ENCODE results near the gene UBXN6. TPM values are rescaled to one million over a fixed set of nuclear protein-coding genes. Genes with fewer than 3 reads are reported as not detected.

The UBXN6 gene
- total RNA-seq, 4 donors from 2014 or later, result 40.7 to 72.9 (median 50.8) TPM

DNA sequence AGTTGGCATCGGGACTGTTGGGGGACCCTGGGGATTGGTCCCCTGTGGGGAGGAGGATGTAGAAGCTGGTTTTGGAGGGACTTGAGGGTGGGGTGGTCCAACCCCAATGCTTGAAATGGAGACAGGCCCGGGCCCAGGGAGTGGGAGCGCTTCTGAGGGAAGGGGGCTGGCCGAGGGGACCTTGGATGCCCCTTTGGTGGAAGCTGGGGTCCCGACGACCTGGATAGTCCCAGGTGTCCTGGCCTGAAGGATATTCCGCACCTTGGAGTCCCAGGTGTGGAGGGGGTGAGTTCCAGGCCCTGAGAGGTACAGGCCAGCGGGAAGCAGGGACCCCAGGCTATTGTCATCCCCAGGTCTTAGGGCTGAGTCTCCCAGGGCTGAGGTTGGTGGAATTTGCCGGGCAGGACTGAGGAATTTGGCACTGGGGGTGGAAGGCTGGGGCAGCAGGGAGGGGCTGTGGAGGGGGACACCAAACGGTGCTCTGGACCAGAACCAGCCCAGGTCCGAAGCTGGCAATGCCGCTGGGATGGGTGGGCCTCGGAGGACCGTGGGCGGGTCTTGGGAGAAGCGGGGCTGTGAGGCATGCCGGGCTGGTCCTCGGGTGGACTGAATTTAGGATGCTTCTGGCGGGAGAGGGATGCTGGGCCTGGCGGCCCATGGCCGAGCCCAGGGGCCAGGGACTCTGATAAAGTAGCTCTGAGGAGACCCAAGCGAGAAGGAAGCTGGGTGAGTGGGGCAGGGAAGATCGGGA is 16.3 kb upstream of the UBXN6 start:
- H3K27ac ChIP-seq, result peak overlapping the region in 1 of 4 donors; percentile 17
- intact Hi-C loops (cut with DNase I), result no loop called here
- no peak for DNase-seq
- 22 to 41% methylated on average over 15 to 16 of the region's 23 CpGs for WGBS, 2 donors
- peaks cover 23 to 37% (median 25%) of the 10 kb centered on the region in 3 donors for H3K4me1 ChIP-seq
- H3K27me3 ChIP-seq, result no peaks in the 10 kb centered on the region
- TF ChIP-seq POLR2A (IDR thresholded peaks at IDR 0.05), result no peak
- TF ChIP-seq, protein P1, sequence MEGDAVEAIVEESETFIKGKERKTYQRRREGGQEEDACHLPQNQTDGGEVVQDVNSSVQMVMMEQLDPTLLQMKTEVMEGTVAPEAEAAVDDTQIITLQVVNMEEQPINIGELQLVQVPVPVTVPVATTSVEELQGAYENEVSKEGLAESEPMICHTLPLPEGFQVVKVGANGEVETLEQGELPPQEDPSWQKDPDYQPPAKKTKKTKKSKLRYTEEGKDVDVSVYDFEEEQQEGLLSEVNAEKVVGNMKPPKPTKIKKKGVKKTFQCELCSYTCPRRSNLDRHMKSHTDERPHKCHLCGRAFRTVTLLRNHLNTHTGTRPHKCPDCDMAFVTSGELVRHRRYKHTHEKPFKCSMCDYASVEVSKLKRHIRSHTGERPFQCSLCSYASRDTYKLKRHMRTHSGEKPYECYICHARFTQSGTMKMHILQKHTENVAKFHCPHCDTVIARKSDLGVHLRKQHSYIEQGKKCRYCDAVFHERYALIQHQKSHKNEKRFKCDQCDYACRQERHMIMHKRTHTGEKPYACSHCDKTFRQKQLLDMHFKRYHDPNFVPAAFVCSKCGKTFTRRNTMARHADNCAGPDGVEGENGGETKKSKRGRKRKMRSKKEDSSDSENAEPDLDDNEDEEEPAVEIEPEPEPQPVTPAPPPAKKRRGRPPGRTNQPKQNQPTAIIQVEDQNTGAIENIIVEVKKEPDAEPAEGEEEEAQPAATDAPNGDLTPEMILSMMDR (IDR thresholded peaks at IDR 0.05), result no peak
- H3K9me3 ChIP-seq, result no peaks in the 10 kb centered on the region
- peaks cover 14 to 40% (median 15%) of the 10 kb centered on the region in 3 donors for H3K36me3 ChIP-seq
- H3K4me3 ChIP-seq, result peak overlapping the region in 3 of 4 donors; percentile 1 to 93 (median 88)

DNA sequence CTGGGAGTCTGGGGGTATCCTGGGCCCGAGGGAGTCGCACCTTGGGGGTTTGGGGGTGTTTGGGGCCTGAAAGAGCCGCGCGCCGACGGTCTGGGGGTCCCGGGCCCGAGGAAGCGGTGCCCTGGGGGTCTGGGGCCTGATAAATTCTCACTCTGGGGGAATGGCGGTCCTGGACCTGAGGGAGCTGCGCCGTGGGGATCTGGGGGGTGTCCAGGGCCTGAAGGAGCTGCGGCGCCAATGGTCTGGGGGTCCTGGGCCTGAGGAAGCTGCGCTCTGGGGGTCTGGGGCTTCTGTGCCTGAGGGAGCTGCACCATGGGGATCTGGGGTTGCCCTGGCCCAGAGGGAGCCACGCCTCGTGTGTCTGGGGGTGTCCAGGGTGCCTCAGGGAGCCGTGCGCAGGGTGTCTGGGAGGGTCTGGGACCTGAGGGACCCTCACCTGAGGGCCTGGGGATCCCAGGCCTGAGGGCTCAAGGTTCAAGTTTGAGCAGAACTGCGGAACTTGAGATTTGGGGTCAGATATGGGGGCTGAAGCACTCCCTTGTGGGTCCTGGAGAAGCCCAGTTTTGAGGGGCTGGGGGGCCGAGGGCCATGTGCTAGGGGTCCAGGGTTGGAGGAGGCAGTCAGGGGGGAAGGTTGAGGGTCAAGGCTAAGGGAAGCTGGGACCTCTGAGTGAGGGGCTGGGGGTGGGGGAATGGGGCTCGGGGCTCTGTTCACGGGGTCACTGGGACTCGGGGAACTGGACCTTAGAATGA is 15.6 kb upstream of the UBXN6 start:
- no peak for DNase-seq
- intact Hi-C loops (cut with DNase I), result no loop called here
- Histone ChIP-seq H3K27me3 (no peaks in the 10 kb centered on the region), H3K9me3 (no peaks in the 10 kb centered on the region), H3K36me3 (peaks cover 10 to 32% (median 15%) of the 10 kb centered on the region in 3 donors), H3K27ac (peak overlapping the region in 3 of 4 donors; percentile 76 to 93 (median 84)), H3K4me1 (peaks cover 23 to 37% (median 25%) of the 10 kb centered on the region in 3 donors), H3K4me3 (peak overlapping the region; percentile 64 to 93 (median 89))
- 20 to 52% methylated on average over 1 to 4 of the region's 25 CpGs for WGBS, 2 donors
- no peak for TF ChIP-seq POLR2A (IDR thresholded peaks at IDR 0.05)
- TF ChIP-seq, protein P1 (IDR thresholded peaks at IDR 0.05), result no peak

DNA sequence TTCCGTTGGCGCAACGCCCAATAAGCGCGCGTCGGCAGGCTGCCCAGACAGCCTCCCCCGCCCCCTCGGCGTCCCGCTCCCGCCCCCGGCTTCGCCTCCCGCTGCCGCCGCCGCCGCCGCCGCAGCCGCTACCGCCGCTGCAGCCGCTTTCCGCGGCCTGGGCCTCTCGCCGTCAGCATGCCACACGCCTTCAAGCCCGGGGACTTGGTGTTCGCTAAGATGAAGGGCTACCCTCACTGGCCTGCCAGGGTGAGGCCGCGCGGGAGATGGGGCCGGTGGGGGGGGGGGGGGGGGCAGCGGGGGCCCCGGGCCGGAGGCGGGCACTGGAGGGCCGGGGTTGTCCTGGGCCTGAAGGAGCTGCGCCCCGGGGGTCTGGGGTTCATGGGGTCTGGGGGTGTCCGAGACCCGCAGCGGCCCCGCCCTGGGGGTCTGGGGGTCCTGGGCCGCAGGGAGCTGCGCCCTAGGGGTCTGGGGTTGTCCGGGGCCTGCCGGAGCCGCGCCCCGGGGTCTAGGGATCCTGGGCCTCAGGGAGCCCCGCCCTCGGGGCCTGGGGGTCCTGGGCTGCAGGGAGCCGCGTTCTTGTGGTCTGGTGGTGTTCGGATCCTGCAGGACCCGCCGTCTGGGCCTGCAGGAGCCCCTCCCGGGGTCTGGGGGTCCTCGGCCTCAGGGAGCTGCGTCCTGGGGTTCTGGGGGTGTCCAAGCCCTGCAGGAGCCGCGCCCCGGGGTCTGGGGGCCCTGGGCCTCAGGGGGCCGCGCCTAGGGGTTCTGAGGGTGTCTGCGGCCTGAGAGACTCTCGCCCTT is 14.8 kb upstream of the UBXN6 start, which contains the start of gene HDGFL2:
HDGFL2 (plus strand) TSS at position 124 of the 801 bp plus-strand sequence; CDS start at position 178, 54 bp downstream.
- no peak for DNase-seq

DNA sequence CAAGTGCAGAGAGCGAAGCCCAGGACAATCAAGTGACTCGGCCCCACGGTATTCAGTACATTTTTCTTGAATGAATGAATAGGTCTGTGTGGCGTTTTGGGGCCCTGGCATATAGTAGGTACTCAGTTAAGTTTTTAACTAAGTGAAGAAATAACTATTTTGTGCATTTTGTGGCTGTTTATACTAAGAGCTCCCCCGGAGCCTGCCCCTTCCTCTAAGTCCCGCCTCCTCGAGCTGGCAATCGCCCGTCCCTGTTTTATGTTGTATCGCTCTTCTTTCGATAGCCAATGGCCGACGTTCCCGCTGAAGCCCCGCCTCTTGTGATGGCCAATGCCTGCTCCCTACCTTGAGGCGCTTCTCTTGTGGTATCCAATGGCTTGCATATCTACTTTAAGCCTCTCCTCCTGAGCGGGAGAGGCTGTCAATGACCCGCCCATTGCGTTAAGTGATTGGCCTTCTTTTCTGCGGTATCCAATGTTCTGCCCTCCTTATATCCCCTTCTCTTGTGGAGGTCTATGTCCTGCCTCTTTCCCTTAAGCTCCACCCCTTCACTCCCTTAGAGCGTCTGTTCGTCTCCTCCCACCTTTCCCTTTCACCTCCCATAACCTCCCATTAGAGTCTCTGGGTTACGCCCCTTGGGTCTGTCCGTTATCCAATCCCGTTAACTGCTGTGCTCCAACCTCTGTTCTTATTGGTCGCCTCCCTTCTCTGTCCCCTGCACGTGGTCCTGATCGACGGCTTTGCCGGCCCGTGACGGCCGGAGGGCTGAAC is 14.0 kb upstream of the UBXN6 start:
- TF ChIP-seq, protein P1 (IDR thresholded peaks at IDR 0.05), result no peak
- peak in 3 of 4 donors; percentile 37 to 57 (median 41) for TF ChIP-seq POLR2A (IDR thresholded peaks at IDR 0.05)
- intact Hi-C loops (cut with DNase I), result no loop called here
- WGBS, 2 donors, result 1% methylated on average over 26 to 32 of the region's 33 CpGs
- H3K27ac ChIP-seq, result peak overlapping the region; percentile 79 to 93 (median 92)
- peaks cover 23 to 37% (median 25%) of the 10 kb centered on the region in 3 donors for H3K4me1 ChIP-seq
- peak; percentile 99 for DNase-seq
- H3K9me3 ChIP-seq, result no peaks in the 10 kb centered on the region
- H3K4me3 ChIP-seq, result peak overlapping the region; percentile 64 to 93 (median 89)
- H3K27me3 ChIP-seq, result no peaks in the 10 kb centered on the region
- peaks cover 7 to 16% (median 7%) of the 10 kb centered on the region in 3 donors for H3K36me3 ChIP-seq

More for the DNA sequence above, 14.8 kb upstream of the UBXN6 start, which contains the start of gene HDGFL2:
- intact Hi-C loops (cut with DNase I), result no loop called here
- Histone ChIP-seq H3K4me1 (peaks cover 23 to 37% (median 25%) of the 10 kb centered on the region in 3 donors), H3K36me3 (peaks cover 10 to 24% (median 15%) of the 10 kb centered on the region in 3 donors), H3K9me3 (no peaks in the 10 kb centered on the region), H3K27me3 (no peaks in the 10 kb centered on the region), H3K4me3 (peak within 1 kb of the TSS; percentile 64 to 93 (median 89)), H3K27ac (peak within 1 kb of the TSS; percentile 79 to 93 (median 92))
- TF ChIP-seq, protein P1 (IDR thresholded peaks at IDR 0.05), result no peak
- TF ChIP-seq POLR2A (IDR thresholded peaks at IDR 0.05), result no peak
- 0% methylated on average over 2 of the region's 71 CpGs; no CpG with 5 or more reads in 1 of the 2 donors for WGBS, 2 donors
